Measurements from ENCODE around the gene ZNF320.

ZNF320 gene

DNA sequence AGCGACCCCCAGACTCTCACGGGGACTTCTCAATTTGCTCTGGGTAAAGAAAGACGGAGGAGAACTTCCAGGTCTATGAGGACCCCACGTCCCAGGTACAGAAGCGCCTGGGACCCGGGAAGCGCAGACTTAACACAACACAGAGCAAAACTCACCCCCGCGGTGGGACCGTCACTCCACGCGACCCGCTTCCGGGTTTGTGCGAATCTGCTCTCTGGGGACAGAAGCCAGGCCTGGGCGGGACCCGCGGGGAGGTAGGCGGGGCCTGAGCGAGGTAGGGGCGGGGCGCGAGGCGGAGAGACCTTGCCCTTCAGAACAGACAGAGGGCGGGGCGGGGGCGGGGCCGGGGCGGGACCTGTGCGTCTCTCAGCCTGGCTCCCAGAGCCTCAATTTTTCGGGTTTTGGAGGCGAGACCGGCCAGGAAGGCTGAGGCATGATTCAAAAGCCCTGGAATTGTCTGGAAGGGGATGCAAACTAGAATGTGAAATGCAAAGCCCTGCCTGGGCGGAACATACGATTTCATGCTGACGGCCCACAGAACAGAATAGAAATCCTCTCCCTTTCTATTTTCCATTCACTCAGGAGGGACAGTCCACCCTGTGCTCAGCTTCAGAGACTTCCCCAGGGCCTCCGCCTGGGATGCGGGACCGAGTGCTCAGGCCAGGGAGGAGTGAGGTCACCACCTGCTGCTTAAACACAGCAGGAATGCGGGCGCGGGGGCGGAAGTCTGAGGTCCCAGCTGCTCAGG is 45.1 kb upstream of the ZNF320 start (continued):
- TF ChIP-seq KLF17 (tag by site-specific recombination; IDR thresholded peaks at IDR 0.05) (0 out of 2 replicates have a peak, but pooled peaks have one; percentile 19), ZEB2 (tag by site-specific recombination; IDR thresholded peaks at IDR 0.05) (0 out of 2 replicates have a peak, but pooled peaks have one; percentile 24), ZBTB17 (tag by site-specific recombination; IDR thresholded peaks at IDR 0.05) (peak; percentile 53; the same call in 1 of the 2 replicates), PRDM1 (tag by site-specific recombination; IDR thresholded peaks at IDR 0.05) (peak; percentile 32), IKZF3 (tag by site-specific recombination; IDR thresholded peaks at IDR 0.05) (peak; percentile 71), ZBTB8A (tag by site-specific recombination; IDR thresholded peaks at IDR 0.05) (no peak), ZSCAN23 (tag by site-specific recombination; IDR thresholded peaks at IDR 0.05) (no peak), REST (tag by site-specific recombination; IDR thresholded peaks at IDR 0.05) (no peak), KLF8 (tag by site-specific recombination; IDR thresholded peaks at IDR 0.05) (0 out of 2 replicates have a peak, but pooled peaks have one; percentile 16), SCRT1 (tag by site-specific recombination; IDR thresholded peaks at IDR 0.05; ENCODE audit: borderline replicate concordance) (0 out of 2 replicates have a peak, but pooled peaks have one; percentile 13), ZFP37 (tag by site-specific recombination; IDR thresholded peaks at IDR 0.05) (0 out of 2 replicates have a peak, but pooled peaks have one; percentile 21), GLIS1 (tag by site-specific recombination; IDR thresholded peaks at IDR 0.05) (0 out of 2 replicates have a peak, but pooled peaks have one; percentile 3), ZNF629 (tag by site-specific recombination; IDR thresholded peaks at IDR 0.05) (peak; percentile 10; the same call in 1 of the 2 replicates), SP3 (tag by site-specific recombination; IDR thresholded peaks at IDR 0.05) (peak; percentile 69), EGR2 (tag by site-specific recombination; IDR thresholded peaks at IDR 0.05; ENCODE audit: low read depth) (peak; percentile 39; the same call in 1 of the 2 replicates), ZNF335 (tag by site-specific recombination; conservative IDR thresholded peaks at IDR 0.05) (0 out of 2 replicates have a peak, but pooled peaks have one; percentile 48), ZBTB20 (tag by site-specific recombination; IDR thresholded peaks at IDR 0.05) (peak; percentile 72), SP7 (tag by site-specific recombination; IDR thresholded peaks at IDR 0.05) (peak; percentile 69), ZNF654 (tag by site-specific recombination; IDR thresholded peaks at IDR 0.05; ENCODE audit: low read depth) (no peak), ZFP69B (tag by site-specific recombination; IDR thresholded peaks at IDR 0.05) (0 out of 2 replicates have a peak, but pooled peaks have one; percentile 8), KLF9 (tag by site-specific recombination; IDR thresholded peaks at IDR 0.05; ENCODE audit: low read depth) (peak; percentile 51; the same call in 1 of the 2 replicates), ZNF660 (tag by site-specific recombination; IDR thresholded peaks at IDR 0.05) (0 out of 2 replicates have a peak, but pooled peaks have one; percentile 3), KLF1 (tag by site-specific recombination; IDR thresholded peaks at IDR 0.05) (no peak), OSR2 (tag by site-specific recombination; IDR thresholded peaks at IDR 0.05) (peak; percentile 84)
- TF ChIP-seq, protein P1, sequence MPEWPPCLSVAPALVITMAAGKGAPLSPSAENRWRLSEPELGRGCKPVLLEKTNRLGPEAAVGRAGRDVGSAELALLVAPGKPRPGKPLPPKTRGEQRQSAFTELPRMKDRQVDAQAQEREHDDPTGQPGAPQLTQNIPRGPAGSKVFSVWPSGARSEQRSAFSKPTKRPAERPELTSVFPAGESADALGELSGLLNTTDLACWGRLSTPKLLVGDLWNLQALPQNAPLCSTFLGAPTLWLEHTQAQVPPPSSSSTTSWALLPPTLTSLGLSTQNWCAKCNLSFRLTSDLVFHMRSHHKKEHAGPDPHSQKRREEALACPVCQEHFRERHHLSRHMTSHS (tag by site-specific recombination; IDR thresholded peaks at IDR 0.05): no peak
- TF ChIP-seq, protein P2, sequence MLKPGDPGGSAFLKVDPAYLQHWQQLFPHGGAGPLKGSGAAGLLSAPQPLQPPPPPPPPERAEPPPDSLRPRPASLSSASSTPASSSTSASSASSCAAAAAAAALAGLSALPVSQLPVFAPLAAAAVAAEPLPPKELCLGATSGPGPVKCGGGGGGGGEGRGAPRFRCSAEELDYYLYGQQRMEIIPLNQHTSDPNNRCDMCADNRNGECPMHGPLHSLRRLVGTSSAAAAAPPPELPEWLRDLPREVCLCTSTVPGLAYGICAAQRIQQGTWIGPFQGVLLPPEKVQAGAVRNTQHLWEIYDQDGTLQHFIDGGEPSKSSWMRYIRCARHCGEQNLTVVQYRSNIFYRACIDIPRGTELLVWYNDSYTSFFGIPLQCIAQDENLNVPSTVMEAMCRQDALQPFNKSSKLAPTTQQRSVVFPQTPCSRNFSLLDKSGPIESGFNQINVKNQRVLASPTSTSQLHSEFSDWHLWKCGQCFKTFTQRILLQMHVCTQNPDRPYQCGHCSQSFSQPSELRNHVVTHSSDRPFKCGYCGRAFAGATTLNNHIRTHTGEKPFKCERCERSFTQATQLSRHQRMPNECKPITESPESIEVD (tag by site-specific recombination; IDR thresholded peaks at IDR 0.05): no peak
- TF ChIP-seq, protein P3, sequence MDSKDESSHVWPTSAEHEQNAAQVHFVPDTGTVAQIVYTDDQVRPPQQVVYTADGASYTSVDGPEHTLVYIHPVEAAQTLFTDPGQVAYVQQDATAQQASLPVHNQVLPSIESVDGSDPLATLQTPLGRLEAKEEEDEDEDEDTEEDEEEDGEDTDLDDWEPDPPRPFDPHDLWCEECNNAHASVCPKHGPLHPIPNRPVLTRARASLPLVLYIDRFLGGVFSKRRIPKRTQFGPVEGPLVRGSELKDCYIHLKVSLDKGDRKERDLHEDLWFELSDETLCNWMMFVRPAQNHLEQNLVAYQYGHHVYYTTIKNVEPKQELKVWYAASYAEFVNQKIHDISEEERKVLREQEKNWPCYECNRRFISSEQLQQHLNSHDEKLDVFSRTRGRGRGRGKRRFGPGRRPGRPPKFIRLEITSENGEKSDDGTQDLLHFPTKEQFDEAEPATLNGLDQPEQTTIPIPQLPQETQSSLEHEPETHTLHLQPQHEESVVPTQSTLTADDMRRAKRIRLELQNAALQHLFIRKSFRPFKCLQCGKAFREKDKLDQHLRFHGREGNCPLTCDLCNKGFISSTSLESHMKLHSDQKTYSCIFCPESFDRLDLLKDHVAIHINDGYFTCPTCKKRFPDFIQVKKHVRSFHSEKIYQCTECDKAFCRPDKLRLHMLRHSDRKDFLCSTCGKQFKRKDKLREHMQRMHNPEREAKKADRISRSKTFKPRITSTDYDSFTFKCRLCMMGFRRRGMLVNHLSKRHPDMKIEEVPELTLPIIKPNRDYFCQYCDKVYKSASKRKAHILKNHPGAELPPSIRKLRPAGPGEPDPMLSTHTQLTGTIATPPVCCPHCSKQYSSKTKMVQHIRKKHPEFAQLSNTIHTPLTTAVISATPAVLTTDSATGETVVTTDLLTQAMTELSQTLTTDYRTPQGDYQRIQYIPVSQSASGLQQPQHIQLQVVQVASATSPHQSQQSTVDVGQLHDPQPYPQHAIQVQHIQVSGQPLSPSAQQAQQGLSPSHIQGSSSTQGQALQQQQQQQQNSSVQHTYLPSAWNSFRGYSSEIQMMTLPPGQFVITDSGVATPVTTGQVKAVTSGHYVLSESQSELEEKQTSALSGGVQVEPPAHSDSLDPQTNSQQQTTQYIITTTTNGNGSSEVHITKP (tag by site-specific recombination; IDR thresholded peaks at IDR 0.05): peak; percentile 82
